H1 (cell line): ENCODE measurements around the gene SLC12A4. TPM values are rescaled to one million over a fixed set of nuclear protein-coding genes. Genes with fewer than 3 reads are reported as not detected.

Experiments
- polyA plus RNA-seq, 7 experiments: library from polyadenylated mRNA; depleted of rRNA in 3 of 7; stranded (reverse) in 5 of 7; unstranded in 2 of 7; fragments of >200 nt in 5 of 7; fragments of 200-250 nt in 2 of 7; gene quantifications; 1 replicate in 5 of 7; 2 replicates in 1 of 7; 4 replicates in 1 of 7; pipeline versions ENCODE4 v1.2.1 to v1.2.3, GENCODE V29; 2011 to 2013; ENCODE audit warnings: missing spikeins in 2 of 7, mixed read lengths in 2 of 7
- total RNA-seq: library from RNA; stranded (reverse); fragmentation: NEBNext Ultra II Directional; extraction: Animal tissue kit (Norgen Biotek cat#: 25700); gene quantifications from 2 replicates; pipeline ENCODE4 v1.2.1, GENCODE V29; 2021
- TF ChIP-seq, protein P1 (sequence below): IDR thresholded peaks from 2 replicates; pipeline ENCODE4 v1.6.1; 2011; ENCODE audit warnings: low read length, improper control_type of control experiment

SLC12A4 gene
- total and polyA plus RNA-seq, 2 of the 8 experiments (the other 6 are each of a cell fraction or from before 2014, with no cell fraction given): 41.3 to 49.3 TPM

DNA sequence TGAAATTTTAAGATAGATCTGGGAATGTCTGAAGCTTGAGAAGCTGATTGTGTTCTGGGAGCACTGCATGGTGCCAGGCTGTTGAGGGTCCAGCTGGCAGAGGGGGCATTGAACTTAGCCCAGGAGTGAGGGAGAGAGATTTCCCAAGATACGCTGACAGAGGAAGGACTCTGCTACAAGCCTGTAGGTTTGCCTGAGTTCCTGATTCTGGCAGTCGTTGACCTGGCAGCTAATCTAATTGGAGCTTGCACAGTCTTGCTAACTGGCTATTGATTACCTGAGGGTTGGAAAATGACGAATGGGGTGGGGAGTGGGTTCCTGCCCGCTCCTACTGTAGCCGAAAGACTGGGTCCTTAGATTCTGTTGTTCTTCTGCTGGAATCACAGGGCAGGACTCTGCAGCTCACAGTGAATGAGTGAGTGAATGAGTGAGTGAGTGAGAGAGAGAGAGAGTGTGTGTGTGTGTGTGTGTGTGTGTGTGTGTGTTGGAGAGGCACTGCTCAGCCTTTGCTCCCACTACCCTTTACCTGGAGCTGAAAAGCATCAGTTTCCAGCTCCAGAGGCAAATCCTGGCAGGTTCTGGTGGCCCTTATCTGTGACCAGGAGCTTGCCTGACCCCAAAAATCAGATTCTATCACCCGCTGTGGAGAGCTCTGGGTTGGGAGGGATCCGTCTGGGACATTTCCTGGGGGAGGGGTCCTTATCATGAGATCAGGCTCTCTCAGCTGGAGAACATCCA lies 53.5 kb downstream of the SLC12A4 start (continued):
- TF ChIP-seq, protein P1, sequence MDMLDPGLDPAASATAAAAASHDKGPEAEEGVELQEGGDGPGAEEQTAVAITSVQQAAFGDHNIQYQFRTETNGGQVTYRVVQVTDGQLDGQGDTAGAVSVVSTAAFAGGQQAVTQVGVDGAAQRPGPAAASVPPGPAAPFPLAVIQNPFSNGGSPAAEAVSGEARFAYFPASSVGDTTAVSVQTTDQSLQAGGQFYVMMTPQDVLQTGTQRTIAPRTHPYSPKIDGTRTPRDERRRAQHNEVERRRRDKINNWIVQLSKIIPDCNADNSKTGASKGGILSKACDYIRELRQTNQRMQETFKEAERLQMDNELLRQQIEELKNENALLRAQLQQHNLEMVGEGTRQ: no peak
